Umbilical cord (tissue), 2 donors: ENCODE results near the gene RAP1A. TPM values are rescaled to one million over a fixed set of nuclear protein-coding genes. Genes with fewer than 3 reads are reported as not detected.
A peak's percentile ranks its signal among the peaks of the same experiment; 100 is the strongest.
"Not testable (repeated sequence)": the region's sequence is repeated elsewhere in the genome, so short reads cannot be mapped to it uniquely, and the experiment has no call there.

Experiments used
- DNase-seq: peaks from one replicate; pipeline ENCODE4 v3.0.0-alpha.2; 2015; ENCODE audit warnings: low spot score
- total RNA-seq: library from RNA; depleted of rRNA; stranded (reverse); fragments of >200 nt; gene quantifications from one replicate; pipeline ENCODE4 v1.2.3, GENCODE V29; 2014; ENCODE audit warnings: low replicate concordance; ENCODE audit not compliant: insufficient read depth

Gene RAP1A
- total RNA-seq, 1 donor from 2014 or later: 69.6 TPM

- DNase-seq: no peak
These were observed 117.1 kb downstream of the RAP1A start for GRCh38 chr1:111736548-111737215.

DNA sequence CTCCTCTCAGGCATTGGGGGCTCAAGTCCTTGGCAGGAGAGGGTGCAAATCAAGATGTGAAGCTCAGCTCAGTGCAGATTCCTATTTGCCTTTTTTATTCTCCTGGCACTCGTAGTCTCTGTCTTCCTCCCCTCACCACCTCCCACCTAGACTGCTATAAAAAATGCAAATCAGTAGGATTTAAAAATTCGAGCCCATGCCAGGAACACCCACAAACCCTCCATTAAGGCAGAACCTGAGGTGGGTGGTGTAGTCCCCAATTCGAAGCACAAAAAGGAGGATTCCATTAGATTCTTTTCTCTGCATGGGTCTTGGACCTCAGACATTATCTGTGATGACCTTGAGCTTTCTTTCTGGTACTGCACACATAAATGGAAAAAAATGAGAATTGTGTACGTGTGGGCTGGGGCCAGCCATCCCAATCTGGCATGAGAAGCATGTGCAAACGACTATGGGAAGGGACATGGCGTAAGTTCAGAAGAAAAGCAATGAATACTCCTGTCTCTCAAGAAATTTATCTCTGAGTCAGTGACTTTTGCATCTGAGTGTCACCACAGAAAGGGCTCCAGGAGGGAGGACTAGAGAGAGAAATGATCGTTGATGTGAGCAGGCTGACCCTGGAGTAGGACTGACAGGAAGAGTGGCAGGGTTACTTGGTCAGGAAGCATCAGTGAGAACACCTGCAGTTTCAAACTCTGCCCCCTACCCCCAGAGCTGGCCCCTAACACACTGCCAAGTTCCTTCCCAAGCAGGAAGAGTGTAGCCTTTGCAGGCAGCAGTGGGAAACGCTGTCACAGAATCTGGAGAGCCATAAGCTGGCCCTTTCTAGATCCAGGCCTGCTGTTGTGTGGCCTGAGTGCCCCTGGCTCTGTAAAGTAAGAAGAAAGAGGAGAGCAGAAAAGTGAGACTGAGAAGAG, 117.9 kb downstream of the RAP1A start:
- no peak for DNase-seq

GRCh38 chr1:111738133-111738435, 118.5 kb downstream of the RAP1A start:
- DNase-seq: no peak

GRCh38 chr1:111738436-111739193, 119.0 kb downstream of the RAP1A start:
- peak; percentile 88 for DNase-seq

- peak; percentile 92 for DNase-seq
These were observed 119.8 kb downstream of the RAP1A start, which contains the start of gene INKA2 for GRCh38 chr1:111739194-111739924. TSS of gene INKA2 (minus strand) at chr1:111739395. CDS start at chr1:111739242, 153 bp downstream.

GRCh38 chr1:111739925-111740765, 120.6 kb downstream of the RAP1A start:
- peak; percentile 57 for DNase-seq

DNA sequence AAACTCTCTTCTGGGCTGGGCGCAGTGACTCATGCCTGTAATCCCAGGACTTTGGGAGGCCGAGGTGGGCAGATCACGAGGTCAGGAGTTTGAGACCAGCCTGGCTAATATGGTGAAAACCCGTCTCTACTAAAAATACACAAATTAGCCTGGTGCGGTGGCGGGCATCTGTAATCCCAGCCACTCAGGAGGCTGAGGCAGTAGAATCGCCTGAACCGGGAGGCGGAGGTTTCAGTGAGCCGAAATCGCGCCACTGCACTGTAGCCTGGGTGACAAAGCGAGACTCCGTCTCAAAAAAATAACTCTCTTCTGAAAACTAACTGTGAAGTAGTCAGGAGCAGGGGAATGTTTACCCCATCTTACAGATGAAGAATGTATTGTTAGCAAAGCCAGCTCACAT, 122.7 kb downstream of the RAP1A start:
- not testable (repeated sequence) for DNase-seq

DNA sequence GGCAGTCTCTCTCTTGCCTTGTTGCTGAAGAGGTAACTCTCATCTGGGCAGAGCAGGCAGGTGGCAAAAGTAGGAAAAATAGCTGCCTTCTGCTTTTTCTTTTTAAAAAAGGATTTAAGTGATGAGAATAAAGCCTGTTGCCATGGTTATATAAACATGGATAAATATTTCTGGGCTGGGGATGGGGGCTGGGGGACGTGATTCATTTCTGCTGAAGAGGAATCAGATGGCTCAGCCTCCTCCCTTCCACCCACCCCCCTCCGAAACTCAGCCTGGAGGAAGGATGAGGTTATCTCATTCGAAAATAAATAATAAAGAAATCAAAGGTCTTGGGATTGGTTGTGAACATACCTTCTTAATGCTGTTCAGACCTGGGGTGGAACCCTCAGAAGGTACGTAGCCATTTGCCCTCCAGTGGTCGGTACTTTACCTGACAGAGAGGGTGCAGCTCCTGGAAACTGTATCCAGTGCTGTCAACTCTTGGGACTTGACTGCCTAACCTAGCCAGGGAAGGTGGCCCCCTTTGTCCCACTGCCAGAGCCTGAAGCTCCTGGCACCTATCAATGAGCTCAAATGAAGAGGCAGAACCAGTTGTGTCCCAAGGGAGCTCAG, 123.5 kb downstream of the RAP1A start:
- no peak for DNase-seq

DNA sequence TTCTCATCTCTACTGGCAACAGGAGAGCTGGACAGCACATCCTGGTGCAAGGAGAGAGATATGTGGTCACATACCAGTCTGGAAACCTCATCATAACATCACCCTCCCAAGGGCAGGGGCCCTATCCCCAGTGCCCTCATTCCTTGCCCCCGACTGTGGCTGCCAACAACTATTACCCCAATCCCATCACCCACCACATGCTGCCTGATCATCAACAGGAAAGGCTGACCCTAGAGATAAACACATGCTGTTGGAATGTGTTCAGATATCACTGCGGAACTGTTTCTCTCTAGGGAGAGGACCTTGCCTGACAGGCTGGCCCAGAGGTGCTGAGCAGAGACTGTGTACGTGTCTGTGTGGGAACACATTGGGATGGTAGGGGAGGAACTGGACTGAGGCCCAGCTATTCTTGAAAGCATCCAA, 124.1 kb downstream of the RAP1A start:
- peak; percentile 18 for DNase-seq

DNA sequence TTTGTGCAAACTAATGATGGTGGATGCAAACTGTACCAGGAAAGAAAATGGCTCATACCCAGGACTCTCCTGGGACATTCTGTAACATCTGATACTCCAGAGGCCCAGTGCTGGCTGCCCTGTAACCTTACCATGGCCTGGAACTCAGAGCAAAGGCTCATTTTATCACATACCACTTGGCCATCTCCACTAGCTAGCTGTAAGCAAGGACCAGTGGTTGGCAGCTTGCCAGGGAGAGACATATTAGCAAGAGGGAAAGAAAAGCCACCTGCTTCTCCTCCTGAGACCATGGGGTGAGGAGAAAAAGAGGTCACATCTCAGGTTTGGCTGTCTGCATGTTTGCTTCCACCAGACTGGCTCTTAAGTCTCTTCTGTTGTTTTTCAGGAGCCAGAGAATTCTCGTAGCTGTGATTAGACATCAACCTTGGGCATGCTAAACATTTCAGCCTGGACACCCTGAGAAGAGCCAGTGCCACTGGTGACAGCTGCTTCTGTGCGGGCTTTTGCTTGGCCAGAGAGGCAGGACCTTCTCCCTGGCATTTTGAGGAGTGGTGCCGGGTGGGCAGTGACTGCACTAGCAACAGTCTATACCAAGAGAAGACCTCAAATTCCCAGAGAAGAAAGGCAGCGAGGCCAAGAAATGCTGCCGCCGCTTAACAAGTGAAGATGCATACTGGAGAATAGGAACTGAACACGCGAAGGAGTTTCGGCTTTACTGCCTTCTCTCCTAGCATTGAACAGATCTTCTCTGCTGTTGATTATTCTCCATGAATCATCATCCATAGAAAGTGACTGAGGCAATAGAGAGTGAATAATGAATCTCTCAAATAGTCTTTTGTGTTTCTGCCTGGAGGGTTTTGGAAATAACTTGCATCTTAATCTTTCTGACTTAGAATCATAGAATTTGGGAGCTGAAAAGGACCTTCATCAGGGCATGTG, 126.4 kb downstream of the RAP1A start:
- no peak for DNase-seq

GRCh38 chr1:111746614-111746999, 127.0 kb downstream of the RAP1A start:
- DNase-seq: no peak

- DNase-seq: peak; percentile 33
These were observed 127.7 kb downstream of the RAP1A start for GRCh38 chr1:111747282-111747734.

GRCh38 chr1:111747947-111748346, 128.4 kb downstream of the RAP1A start:
- no peak for DNase-seq

- no peak for DNase-seq
These were observed 130.0 kb downstream of the RAP1A start for GRCh38 chr1:111749628-111750027.

DNA sequence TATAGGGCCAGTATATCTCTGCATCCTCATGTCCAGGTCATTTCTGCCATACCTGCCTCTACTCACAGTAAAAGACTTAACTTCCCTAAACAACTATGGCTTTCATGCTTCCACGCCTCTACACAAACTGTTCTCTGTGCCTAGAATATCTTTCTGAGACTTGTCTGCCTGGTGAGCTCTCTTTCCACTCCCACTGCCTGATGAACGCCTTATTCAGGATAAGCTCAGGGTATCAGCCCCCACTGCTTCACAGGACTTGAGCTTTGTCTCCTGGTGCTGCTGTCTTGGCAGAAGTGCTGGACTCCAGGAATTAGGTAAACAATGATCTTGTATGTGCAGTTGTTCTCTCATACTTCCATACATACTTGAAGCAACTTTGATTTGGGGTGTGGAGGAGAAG, 131.3 kb downstream of the RAP1A start:
- no peak for DNase-seq

DNA sequence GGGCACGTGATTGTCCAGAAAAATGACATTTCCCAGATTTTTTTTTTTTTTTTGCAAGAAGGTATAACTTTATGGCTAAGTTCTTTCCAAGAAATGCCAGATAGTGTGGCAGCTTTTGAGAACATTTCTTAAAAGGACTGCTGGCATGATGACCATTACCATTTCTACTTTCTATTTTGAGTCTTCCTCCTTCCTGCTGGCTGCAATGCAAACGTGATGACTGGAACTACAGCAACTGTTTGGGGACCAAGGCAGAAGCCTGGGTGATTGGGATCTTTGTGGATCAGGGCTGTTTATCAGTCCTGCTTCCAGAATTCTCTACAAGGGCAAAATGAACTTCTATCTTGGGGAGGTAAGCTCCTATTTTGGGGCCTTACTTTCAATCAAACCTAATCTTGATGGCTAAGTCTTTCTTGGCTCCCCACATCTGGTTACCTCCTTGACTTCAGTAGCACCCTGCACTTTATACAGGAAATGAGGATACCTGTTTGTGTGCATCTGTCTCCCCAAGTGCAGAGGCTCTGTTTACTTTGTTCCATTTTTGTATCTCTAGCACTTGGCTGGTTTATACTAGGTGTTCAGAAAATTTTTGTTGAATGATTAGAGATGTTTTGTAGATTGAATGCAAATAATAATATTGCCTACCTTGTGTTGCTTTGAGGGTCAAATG, 132.5 kb downstream of the RAP1A start:
- no peak for DNase-seq

GRCh38 chr1:111754984-111755330, 135.4 kb downstream of the RAP1A start:
- DNase-seq: peak; percentile 73
